Germinal center (tissue), 1 donor: Measurements from ENCODE around the gene GTPBP2.
"Not testable (repeated sequence)": the region's sequence is repeated elsewhere in the genome, so short reads cannot be mapped to it uniquely, and the experiment has no call there.

Source experiments
- DNase-seq: peaks from one replicate; pipeline ENCODE4 v3.0.0; 2012; ENCODE audit warnings: mixed read lengths, low spot score

Gene GTPBP2, protein sequence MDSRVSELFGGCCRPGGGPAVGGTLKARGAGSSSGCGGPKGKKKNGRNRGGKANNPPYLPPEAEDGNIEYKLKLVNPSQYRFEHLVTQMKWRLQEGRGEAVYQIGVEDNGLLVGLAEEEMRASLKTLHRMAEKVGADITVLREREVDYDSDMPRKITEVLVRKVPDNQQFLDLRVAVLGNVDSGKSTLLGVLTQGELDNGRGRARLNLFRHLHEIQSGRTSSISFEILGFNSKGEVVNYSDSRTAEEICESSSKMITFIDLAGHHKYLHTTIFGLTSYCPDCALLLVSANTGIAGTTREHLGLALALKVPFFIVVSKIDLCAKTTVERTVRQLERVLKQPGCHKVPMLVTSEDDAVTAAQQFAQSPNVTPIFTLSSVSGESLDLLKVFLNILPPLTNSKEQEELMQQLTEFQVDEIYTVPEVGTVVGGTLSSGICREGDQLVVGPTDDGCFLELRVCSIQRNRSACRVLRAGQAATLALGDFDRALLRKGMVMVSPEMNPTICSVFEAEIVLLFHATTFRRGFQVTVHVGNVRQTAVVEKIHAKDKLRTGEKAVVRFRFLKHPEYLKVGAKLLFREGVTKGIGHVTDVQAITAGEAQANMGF

DNA sequence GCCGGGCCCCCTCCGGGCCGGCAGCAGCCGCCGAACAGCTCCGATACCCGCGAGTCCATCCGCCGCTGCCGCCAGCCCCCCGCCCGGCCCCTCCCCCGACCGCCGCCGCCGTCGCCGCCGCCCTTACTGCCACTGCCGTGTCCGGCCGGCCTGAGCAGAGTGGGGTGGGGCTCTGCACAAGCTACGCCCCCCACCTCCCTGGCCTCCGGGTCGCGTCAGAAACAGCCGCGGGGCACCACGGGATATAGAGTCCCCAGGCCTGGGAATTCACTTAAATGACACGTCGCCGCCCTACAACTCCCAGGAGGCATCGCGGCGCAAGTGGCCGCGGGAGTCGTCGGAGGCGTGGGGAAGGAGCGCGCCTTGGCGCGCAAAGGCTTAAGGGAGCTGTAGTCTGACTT is at the start of gene GTPBP2:
GTPBP2 (minus strand) TSS at position 161 of the 401 bp plus-strand sequence; CDS start at position 59, 102 bp downstream.
- peak; percentile 96 for DNase-seq

DNA sequence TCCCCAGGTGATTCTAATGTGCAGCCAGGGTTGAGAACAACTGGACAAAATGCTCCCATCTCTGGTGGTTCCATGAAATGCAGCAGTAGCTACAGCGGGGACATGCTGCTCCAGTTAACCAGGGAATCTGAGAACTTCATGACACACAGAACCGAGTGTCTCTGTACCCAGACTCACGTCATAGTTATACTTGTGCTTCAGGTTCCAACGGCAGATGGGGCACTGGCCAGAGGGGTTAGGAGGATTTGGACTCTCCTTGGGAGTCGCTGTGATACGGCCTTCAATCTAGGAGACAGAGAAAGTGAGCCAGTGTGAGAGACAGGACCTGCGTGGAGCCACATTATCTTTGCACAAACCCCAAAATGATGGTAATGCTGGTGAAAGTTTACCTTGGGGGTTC is 49.3 kb upstream of the GTPBP2 start:
- DNase-seq: no peak

DNA sequence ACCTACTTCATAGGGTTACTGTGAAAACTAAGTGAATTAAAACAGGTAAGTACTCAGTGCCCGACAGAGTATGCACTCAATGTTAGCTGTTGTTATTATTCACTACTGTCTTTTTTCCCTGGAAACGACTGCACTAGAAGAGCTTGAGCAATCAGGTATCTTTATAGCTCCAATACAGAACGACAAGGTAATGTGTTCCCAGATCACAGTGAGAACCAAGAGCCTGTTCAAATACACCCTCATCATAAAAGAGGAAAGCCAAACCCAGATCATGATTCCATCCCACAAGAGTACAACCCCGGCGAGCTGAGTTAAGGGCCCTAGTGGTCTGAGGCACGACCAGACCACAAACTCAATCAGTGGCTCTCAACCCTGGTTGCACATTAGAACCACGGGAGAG is 48.7 kb upstream of the GTPBP2 start:
- no peak for DNase-seq

DNA sequence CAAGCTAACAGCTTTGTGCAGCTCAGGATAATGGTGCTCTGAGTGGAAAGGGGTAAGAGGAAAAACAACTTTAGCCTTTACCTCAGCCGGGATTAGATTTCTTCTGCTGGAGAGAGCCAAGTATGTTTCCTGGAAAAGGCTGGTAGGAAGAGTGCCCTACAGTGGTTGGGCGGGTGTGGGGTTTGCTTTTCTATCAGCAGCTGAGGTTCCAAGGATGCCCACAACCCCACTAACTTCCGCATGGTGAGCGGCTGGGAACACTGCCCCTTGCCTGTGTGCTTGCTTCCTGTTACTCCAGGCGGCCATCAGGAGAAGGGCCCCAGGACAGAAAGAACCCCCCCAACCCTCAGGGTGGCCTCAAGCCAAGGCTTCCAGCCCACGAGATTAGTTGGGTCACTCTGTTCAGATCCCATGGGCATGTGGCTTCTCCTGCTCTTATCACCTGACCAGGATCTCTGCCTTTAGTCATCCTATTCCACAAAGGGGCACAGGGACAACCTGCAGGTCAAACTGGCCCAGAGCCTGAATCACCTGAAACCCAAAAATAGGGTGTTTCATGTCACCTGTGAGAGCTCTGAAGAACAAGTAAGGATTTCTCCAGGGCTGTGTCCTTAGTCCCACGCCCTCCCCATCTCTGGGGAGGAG is 48.0 kb upstream of the GTPBP2 start:
- DNase-seq: no peak

DNA sequence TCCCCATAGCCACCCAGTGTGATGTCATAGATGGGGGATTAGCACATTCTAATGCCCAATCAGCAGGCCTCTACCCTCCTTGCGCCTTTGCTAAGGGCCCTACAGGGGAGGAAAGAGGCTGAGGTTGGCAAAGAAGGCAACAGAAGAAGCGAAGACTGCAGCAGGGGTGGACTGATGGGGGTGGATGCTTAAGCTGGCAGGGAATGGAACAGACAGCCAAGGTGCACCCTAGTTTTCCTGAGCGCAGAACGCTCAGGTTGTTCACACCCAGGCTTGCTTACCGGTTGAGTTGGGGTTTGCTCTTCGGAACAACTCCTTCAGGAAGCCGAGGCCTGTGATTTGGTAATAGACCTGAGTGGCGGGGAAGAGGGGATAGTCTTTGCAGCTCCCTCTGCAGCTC is 45.9 kb upstream of the GTPBP2 start:
- no peak for DNase-seq

DNA sequence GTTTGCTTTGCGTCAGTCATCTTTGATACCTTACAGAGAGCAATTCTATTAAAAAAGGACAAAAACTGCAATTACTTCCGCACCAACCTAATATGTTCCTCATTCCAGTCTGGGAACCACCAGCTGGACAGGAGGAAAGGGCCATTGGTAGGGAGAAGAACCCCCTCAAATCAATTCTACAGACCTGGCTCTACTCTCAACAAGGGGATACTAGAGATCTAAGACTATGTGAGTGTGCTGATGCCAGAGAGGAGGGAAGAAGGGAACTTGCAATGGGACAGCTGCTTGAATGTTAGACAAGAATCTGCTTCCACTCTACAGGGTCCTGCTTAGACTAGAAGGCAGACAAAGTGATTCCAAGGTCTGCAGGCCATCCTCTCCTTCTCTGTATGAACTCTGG is 45.2 kb upstream of the GTPBP2 start:
- DNase-seq: no peak

DNA sequence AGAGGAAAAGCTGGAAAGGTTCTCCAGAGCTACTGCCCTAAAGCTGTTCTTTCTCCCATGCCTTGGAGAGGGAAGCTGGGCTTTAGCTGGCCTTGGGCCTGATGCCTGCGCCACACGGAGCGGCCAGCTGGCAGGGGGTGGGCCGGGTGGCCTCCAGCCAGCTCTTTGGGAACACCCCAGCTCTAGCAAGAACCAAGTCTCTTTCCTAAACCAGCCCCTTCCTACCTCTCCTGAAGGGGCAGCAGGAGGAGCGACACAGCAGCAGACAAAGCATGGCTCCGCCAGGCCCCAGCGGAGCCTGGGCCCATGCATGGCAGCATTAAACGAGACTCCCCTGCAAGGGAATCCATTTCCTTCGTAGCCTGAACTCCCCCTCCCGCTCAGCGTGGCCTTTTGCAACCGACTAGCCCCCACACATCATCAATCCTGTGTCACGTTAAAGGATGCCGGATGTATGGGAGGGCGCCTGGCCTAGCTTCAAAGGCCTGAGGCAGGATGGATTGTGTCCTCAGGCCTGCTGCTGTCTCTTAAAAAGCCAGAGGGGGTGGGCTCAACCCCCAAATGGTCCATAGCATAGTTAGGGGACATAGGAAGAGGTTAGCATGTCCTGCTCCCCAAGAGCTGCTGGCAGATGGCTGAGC is 44.5 kb upstream of the GTPBP2 start:
- no peak for DNase-seq

DNA sequence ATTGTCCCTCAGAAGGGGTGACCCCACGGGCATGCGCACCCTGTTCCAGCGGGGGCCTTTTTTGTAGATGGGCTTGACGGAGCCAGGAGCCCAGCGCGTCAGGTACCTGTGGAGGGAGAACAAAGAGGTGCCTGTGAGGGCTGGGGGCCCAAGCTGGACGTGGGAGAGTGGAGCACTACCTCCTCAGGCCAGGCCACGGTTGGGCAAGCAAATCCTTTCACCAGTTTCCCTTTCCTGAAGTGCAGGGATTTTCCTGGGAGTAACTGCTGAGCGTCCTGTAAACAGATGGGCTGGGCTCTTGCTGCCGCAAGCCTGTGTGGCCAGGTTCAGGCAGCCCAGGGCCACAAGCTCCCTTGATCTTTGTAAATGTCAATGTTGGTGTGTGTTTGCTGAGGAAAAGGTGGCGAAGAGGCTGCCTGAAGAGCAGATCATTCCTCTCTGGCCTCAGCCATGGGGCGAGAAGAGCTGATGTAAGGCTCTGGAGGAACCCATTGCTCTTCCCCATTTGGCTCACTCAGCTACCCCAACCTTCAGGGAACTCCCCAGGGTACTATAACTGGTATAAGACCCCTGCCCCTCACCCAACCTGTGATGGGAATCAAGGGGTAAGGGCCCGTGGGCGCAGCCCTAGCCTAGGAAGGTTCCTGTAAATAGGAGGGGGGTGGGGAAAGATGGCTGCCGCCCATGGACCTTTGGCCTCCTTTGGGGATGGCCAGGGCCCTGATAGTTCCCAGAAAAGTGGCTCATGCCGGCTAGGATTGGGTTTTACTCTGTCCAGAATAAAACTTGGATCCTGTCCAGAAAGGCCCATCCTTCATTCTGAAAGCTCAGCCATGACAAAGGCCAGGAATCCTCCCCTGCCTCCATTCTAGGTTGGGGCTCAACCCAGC is 43.0 kb upstream of the GTPBP2 start:
- no peak for DNase-seq

DNA sequence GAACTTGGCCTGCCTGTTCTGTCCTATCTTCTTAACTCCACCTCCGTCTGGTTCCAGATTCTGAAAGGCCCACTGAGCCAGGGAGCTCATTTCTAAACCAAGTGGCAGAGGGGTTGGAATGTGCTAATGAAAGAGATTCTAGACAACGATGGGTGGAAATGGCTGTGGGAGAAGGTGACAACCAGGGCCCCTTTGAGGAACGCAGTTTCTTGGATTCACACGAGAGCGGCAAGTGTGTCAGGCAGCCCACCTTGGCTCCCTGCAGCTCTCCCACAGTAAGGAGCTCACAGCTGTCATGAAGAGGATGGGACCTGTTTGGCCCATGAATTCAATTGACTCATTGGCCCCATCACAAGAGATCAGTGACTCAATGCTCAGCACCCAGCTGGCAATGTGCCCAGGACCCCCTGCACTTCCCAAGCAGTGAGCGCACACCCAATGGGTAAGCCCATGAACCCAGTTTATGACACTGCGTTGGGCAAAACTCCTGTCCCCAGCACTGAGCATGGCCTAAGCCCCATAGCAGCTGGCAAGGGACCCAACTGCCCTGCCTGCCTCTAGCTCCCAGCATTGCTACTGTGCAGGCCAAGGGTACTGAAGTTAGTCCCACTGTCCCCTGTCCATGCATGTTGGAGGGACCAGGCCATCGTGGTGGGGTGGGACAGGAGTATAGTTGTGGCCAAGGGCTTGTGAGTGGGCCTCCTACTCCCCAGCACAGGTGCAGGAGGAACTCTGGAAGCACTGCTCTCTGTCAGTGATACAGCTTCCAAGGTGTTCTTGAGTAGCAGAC is 42.1 kb upstream of the GTPBP2 start:
- no peak for DNase-seq

DNA sequence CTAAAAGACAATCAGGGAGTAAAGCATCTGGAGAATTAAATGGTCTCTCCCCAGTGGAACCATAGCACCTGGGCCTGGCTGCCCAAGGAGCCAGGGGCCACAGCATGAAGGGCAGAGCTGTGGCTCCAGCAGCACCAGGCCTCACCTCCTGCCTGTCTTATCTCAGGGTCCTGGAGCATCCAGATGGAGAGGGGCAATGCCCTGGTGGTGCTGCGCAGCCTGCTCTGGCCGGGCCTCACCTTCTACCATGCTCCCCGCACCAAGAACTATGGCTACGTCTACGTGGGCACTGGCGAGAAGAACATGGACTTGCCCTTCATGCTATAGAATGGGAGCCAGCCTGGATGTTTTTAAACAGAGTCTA is 41.5 kb upstream of the GTPBP2 start:
- DNase-seq: no peak

DNA sequence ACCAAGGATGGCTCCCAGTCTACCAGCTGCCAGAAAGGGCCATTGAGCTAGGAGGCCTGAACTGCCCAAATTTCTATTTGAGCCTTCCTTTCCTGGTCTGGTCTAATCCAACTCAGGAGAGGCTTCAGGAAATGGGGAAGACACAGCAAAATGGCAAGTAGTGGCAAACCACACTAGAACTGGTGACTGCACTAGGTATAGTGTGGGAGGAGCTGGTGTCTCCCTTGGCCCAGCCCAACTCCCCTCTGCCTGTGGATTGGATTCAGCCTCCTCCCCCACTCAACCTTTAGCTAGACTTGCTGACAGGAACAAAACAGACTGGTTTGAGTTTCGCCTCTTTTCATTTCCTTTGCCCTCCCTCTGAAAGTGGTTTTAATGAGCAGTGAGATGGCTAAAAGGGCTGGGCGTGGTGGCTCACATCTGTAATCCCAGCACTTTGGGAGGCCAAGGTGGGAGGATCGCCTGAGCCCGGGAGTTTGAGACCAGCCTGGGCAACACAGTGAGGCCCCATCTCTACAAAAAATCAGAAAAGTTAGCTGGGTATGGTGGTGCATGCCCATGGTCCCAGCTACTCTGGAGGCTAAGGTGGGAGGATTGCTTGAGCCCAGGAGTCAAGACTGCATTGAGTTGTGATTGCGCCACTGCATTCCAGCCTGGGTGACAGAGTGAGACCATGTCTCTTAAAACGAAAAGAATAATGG is 41.0 kb upstream of the GTPBP2 start:
- DNase-seq: no peak

DNA sequence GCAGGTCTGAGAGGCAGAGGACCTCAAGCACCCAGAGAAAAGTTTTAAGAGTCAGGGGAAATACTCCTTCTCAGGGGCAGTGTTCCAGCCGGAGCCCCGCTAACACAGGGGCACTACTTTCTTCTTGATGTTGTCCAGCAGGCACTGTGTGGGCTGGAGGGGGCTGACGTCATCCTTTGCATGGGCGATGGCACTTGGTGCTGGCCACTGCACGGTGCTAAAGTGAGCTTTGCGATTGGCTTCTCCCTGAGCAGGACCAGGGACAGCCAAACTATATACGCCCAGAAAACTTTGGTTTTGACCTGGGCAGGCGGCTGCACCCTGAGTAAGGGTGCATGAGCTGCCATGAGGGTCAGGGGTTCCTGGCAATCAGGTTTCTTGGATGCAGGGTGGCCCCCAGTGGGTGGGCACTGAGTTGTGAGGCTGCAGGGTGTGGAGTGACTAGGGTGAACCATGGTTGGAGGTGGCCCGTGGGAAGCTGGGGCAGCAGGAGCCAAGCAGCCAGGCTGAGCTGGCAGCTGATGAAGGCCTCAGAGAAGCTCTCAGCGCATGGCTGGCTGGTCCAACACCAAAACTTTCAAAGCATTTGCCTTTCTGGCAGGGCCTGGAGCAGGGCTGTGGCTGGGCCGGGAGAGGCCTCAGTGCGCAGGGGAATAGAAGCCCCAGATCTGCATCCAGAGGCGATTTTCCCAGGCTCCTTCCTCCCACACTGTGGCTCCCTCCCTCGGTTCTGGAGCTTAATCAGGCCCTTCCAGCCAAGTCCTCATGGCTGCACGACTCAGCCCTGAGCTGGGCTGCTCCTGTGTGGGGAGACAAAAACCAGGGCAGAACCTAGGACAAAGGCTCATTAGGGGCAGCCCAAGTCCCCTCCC is 40.2 kb upstream of the GTPBP2 start:
- DNase-seq: no peak

DNA sequence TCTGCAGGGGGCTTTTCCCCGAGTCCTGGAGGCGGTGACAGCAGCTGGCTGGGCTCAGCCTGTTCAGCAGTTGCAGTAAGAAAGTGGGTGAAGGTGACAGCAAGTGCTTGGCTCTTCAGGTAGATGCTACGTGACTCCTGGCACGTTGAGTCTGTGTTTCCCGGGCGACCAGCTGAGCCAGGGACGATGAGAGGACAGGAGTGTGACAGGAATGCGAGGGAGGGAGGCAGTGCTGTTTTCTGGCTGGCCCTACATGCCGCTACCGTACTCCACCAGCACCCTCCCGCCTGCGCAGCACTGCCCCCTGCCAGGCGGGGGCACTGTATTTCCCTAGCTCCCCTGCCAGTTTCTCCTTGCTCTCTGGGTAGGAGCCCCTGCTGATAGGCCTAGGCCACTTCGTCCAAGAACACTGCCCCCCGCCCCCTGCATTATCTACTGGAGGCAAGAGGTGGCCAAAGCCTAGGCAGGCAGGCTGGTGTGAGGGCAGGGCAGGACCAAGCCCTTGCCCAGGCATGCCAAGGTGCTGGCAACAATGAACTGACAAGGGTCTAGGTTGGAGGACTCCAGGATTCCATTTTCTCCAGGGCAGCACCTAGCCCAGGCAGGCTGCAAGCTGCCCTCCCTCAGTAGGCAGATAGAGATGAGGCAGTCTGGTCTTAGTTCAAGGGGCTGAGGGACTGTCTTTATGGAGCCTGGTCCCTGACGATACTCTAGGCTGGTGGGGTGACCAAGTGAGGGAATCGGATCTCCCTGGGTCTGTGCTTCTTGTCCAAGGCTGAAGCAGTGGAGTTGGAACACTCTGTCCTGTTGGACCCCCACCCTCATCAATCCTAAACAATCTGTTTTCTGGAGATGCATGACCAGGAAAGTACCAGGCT is 39.3 kb upstream of the GTPBP2 start:
- DNase-seq: peak; percentile 77

DNA sequence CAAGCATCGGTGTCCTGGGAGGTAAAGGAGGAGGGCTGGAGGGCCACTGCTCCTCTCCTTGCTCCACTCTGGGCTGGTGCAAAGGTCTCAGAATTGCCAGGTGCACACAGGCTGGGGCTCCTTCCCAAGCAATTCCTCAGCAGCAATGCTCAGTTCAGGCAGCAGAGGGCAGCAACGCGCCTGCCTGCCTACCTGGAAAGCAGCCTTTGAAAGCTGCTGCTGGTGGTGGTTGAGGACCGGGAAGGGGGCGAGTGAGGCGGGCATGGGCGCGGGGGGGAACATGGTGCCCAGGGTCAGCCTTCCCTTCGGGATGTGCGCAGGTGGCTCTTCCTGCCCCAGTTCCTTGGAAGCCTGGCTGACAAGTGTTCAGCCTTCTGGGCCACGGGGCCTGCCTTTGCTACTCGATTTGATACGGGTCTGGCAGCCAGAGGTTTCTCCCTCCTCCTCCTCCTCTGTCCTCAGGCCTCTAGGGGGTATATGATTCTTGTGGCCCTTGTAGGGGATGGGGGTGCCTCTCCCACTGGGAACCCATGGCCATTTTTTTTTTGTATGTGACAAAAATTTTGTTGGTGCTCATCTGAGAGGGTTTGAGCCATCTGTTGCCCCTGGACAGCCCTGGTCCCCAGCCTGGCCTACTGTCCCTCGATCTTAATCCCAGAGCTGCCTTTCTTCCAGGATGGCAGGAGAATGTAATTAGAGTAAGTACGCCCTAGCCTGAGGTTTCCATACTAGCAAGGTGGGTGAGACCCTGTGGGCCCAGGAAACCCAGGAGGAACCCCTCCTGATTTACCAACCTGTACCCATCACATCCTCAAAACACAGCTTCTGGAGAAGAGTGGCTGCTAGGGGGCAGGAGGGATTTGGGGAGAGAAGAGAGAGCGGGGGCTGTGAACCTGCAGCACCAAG is 38.4 kb upstream of the GTPBP2 start:
- peak; percentile 84 for DNase-seq

DNA sequence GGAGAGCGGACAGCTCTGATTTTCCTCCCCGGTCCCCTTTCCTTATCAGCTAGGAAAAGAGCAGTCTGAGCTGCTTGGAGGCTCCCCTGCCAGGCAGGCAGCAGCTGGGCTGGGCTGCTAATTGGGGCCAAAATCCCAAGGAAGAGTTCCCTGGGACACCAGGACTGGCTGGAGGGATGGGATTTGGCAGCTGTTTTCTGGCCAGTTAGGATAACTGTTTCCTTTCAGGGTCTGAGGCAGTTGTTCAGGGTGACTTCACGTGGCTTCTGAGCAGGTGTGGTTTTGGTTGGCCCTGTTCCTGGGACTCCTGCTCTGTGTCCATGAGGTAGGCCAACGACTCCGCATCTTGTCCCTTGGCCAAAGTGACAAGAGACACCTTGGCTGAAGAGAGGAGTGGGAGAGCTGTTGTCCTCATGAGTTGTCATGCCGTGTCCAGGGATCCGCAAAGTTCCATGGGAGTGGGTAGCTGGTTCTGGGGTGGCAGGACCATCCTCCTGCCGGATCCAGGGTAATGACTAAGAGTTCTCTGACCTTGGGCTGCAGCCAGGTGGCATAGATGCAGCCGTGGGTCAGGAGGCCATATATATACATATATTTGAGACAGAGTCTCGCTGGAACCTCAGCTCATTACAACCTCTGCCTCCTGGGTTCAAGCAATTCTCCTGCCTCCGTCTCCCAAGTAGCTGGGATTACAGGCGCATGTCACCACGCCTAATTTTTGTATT is 37.3 kb upstream of the GTPBP2 start:
- DNase-seq: no peak

DNA sequence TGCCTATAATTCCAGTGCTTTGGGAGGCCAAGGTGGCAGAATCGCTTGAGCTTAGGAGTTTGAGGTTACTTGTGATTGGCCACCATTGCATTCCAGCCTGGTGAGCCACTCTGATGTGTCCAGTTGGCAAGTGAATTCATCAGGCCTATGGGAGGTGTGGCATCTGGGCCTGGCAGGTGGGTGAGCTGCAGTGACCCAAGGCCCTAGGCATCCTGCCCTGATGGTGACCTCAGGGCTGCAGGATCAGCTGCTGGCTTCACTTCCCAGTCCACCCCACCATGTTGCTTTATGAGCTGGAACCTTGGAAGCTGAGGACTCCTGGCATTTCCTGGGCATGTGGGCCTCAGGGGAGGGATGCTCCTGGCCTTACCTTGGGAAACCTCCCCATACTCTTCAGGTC is 36.3 kb upstream of the GTPBP2 start:
- DNase-seq: no peak

DNA sequence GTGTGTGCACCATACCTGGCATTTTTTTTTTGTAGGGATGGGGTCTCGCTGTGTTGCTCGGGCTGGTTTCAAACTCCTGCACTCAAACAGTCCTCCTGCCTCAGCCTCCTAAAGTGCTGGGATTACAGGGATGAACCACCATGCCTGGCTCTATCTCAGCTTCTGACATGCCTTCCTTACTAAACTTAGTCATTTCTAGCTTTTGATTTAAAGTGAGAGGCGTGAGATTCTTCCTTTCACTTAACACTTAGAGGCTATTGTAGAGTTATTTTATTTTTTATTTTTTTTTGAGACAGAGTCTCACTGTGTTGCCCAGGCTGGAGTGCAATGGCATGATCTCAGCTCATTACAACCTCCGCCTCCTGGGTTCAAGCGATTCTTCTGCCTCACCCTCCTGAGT is 33.9 kb upstream of the GTPBP2 start:
- not testable (repeated sequence) for DNase-seq
